Measurements from ENCODE around the gene FKBP5. TPM values are rescaled to one million over a fixed set of nuclear protein-coding genes. Genes with fewer than 3 reads are reported as not detected.

The FKBP5 gene
- total RNA-seq, 1 donor, result 5.1 TPM

GRCh38 chr6:35681298-35681697 is 7.4 kb downstream of the FKBP5 start:
- peaks cover 52% of the 10 kb centered on the region for H3K79me2 ChIP-seq (ENCODE audit: insufficient read depth, low read length)
- H3K4me2 ChIP-seq (ENCODE audit: insufficient read depth, low read length), result no peak overlapping the region
- no peak overlapping the region for H3K4me3 ChIP-seq (ENCODE audit: insufficient read depth, low read length)
- TF ChIP-seq CTCF (IDR thresholded peaks at IDR 0.05; ENCODE audit: extremely low read depth, low read depth, low read length), result no peak
- peaks cover 15% of the 10 kb centered on the region for H3K4me1 ChIP-seq (ENCODE audit: insufficient read depth, low read length)
- no peaks in the 10 kb centered on the region for H3K36me3 ChIP-seq (ENCODE audit: insufficient read depth, low read length)
- H3K9me3 ChIP-seq (ENCODE audit: low read depth, low read length), result no peaks in the 10 kb centered on the region
- no peaks in the 10 kb centered on the region for H4K20me1 ChIP-seq (ENCODE audit: insufficient read depth, low read length)
- no peak overlapping the region for H3K27ac ChIP-seq (ENCODE audit: low read depth, low read length)
- DNase-seq (ENCODE audit: insufficient read length, low spot score, missing footprints), result no peak
- H3K27me3 ChIP-seq (ENCODE audit: insufficient read depth, low read length), result no peaks in the 10 kb centered on the region
- H2AFZ ChIP-seq (ENCODE audit: low read length), result no peak overlapping the region

- peaks cover 15% of the 10 kb centered on the region for H3K4me1 ChIP-seq (ENCODE audit: insufficient read depth, low read length)
- no peak for DNase-seq (ENCODE audit: insufficient read length, low spot score, missing footprints)
- no peaks in the 10 kb centered on the region for H3K27me3 ChIP-seq (ENCODE audit: insufficient read depth, low read length)
- no peak overlapping the region for H3K4me2 ChIP-seq (ENCODE audit: insufficient read depth, low read length)
- TF ChIP-seq CTCF (IDR thresholded peaks at IDR 0.05; ENCODE audit: extremely low read depth, low read depth, low read length), result no peak
- H4K20me1 ChIP-seq (ENCODE audit: insufficient read depth, low read length), result no peaks in the 10 kb centered on the region
- no peaks in the 10 kb centered on the region for H3K36me3 ChIP-seq (ENCODE audit: insufficient read depth, low read length)
- no peak overlapping the region for H3K27ac ChIP-seq (ENCODE audit: low read depth, low read length)
- H3K4me3 ChIP-seq (ENCODE audit: insufficient read depth, low read length), result no peak overlapping the region
- no peaks in the 10 kb centered on the region for H3K9me3 ChIP-seq (ENCODE audit: low read depth, low read length)
- peaks cover 57% of the 10 kb centered on the region for H3K79me2 ChIP-seq (ENCODE audit: insufficient read depth, low read length)
- H2AFZ ChIP-seq (ENCODE audit: low read length), result no peak overlapping the region
These were observed 9.3 kb downstream of the FKBP5 start for GRCh38 chr6:35679399-35679798.

GRCh38 chr6:35678814-35679213 is 9.9 kb downstream of the FKBP5 start:
- no peak overlapping the region for H3K4me3 ChIP-seq (ENCODE audit: insufficient read depth, low read length)
- H3K79me2 ChIP-seq (ENCODE audit: insufficient read depth, low read length), result peaks cover 58% of the 10 kb centered on the region
- no peaks in the 10 kb centered on the region for H3K36me3 ChIP-seq (ENCODE audit: insufficient read depth, low read length)
- no peaks in the 10 kb centered on the region for H4K20me1 ChIP-seq (ENCODE audit: insufficient read depth, low read length)
- H3K9me3 ChIP-seq (ENCODE audit: low read depth, low read length), result no peaks in the 10 kb centered on the region
- H3K4me2 ChIP-seq (ENCODE audit: insufficient read depth, low read length), result peak overlapping the region; percentile 14
- H3K27me3 ChIP-seq (ENCODE audit: insufficient read depth, low read length), result no peaks in the 10 kb centered on the region
- TF ChIP-seq CTCF (IDR thresholded peaks at IDR 0.05; ENCODE audit: extremely low read depth, low read depth, low read length), result no peak
- H2AFZ ChIP-seq (ENCODE audit: low read length), result peak overlapping the region; percentile 6
- peak overlapping the region; percentile 51 for H3K27ac ChIP-seq (ENCODE audit: low read depth, low read length)
- H3K4me1 ChIP-seq (ENCODE audit: insufficient read depth, low read length), result peaks cover 15% of the 10 kb centered on the region
- no peak for DNase-seq (ENCODE audit: insufficient read length, low spot score, missing footprints)

GRCh38 chr6:35678021-35678654 is 10.6 kb downstream of the FKBP5 start:
- Histone ChIP-seq H3K36me3 (ENCODE audit: insufficient read depth, low read length) (no peaks in the 10 kb centered on the region), H2AFZ (ENCODE audit: low read length) (peak overlapping the region; percentile 35), H3K79me2 (ENCODE audit: insufficient read depth, low read length) (peaks cover 59% of the 10 kb centered on the region), H3K4me2 (ENCODE audit: insufficient read depth, low read length) (peak overlapping the region; percentile 14), H3K4me1 (ENCODE audit: insufficient read depth, low read length) (peaks cover 15% of the 10 kb centered on the region), H3K27me3 (ENCODE audit: insufficient read depth, low read length) (no peaks in the 10 kb centered on the region), H3K4me3 (ENCODE audit: insufficient read depth, low read length) (no peak overlapping the region), H3K27ac (ENCODE audit: low read depth, low read length) (peak overlapping the region; percentile 51), H3K9me3 (ENCODE audit: low read depth, low read length) (no peaks in the 10 kb centered on the region), H4K20me1 (ENCODE audit: insufficient read depth, low read length) (no peaks in the 10 kb centered on the region)
- no peak for TF ChIP-seq CTCF (IDR thresholded peaks at IDR 0.05; ENCODE audit: extremely low read depth, low read depth, low read length)
- peak; percentile 23 for DNase-seq (ENCODE audit: insufficient read length, low spot score, missing footprints)

Measured in osteoblast (primary cell).